ENCODE data around the gene MDFI.

DNA sequence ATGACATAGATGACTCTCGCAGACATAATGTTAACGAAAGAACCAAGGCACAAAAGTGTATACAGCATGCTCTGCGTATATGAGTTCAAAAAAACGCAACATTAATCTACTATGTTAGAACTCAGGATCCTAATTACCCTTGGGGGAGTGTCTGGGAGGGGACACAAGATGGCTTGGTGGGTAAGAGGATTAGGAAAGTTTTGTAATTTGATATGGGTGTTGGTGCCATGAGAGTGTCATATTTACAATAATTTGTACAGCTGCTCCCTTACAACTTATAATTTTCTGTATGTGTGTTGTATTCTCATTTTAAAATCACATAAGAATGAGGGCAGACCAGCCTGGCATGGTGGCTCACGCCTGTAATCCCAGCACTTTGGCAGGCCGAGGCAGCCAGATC, 58.5 kb downstream of the MDFI start:
- TF ChIP-seq, protein P1, sequence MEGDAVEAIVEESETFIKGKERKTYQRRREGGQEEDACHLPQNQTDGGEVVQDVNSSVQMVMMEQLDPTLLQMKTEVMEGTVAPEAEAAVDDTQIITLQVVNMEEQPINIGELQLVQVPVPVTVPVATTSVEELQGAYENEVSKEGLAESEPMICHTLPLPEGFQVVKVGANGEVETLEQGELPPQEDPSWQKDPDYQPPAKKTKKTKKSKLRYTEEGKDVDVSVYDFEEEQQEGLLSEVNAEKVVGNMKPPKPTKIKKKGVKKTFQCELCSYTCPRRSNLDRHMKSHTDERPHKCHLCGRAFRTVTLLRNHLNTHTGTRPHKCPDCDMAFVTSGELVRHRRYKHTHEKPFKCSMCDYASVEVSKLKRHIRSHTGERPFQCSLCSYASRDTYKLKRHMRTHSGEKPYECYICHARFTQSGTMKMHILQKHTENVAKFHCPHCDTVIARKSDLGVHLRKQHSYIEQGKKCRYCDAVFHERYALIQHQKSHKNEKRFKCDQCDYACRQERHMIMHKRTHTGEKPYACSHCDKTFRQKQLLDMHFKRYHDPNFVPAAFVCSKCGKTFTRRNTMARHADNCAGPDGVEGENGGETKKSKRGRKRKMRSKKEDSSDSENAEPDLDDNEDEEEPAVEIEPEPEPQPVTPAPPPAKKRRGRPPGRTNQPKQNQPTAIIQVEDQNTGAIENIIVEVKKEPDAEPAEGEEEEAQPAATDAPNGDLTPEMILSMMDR (conservative IDR thresholded peaks at IDR 0.05; ENCODE audit: low read depth, low read length), result no peak
- TF ChIP-seq EZH2phosphoT487 (IDR thresholded peaks at IDR 0.05; ENCODE audit: borderline replicate concordance, low read length), result no peak

Data from PC-3 (cell line).